HAP-1 (cell line): ENCODE results near the gene GTF2F1.
"Not testable (repeated sequence)": the region's sequence is repeated elsewhere in the genome, so short reads cannot be mapped to it uniquely, and the experiment has no call there.

Experiments
- DNase-seq, 2 experiments: peaks; one replicate each; pipeline ENCODE4 v3.0.0-alpha.2; 2016 to 2020; ENCODE audit warnings: low spot score in 2 of 2
- H3K27me3 ChIP-seq: fragments of 250-450 bp; sonication (Bioruptor Pico); 2 replicates; pipeline ENCODE4 v1.5.1; 2020; ENCODE audit warnings: low read depth, mild to moderate bottlenecking, moderate library complexity
- H3K36me3 ChIP-seq: fragments of 250-450 bp; sonication (Bioruptor Pico); replicated peaks from 2 replicates; pipeline ENCODE4 v1.5.1; 2020; ENCODE audit warnings: mild to moderate bottlenecking
- H3K4me1 ChIP-seq: fragments of 250-450 bp; sonication (Bioruptor Pico); 2 replicates; pipeline ENCODE4 v1.5.1; 2020; ENCODE audit warnings: mild to moderate bottlenecking
- H3K4me3 ChIP-seq: fragments of 250-450 bp; sonication (Bioruptor Pico); 2 replicates; pipeline ENCODE4 v1.5.1; 2020; ENCODE audit warnings: mild to moderate bottlenecking, moderate library complexity
- H3K9me3 ChIP-seq: fragments of 250-450 bp; sonication (Bioruptor Pico); 2 replicates; pipeline ENCODE4 v1.5.1; 2020; ENCODE audit warnings: mild to moderate bottlenecking, moderate library complexity
- in situ Hi-C: fragments of 300-500 bp; cut with MboI; formaldehyde crosslinking; loops from 3 replicates; pipeline ENCODE4 v1.14.3; 2020; ENCODE audit warnings: low sequenced_read_pairs, inconsistent platforms, mixed read lengths

Gene GTF2F1

GRCh38 chr19:6413291-6413690 is 20.3 kb upstream of the GTF2F1 start:
- Histone ChIP-seq H3K4me1 (no peaks in the 10 kb centered on the region), H3K27me3 (no peaks in the 10 kb centered on the region), H3K4me3 (no peak overlapping the region), H3K36me3 (peaks cover 41% of the 10 kb centered on the region), H3K9me3 (no peaks in the 10 kb centered on the region)
- DNase-seq: no peak
- in situ Hi-C loops: no loop called here

GRCh38 chr19:6412447-6413091 is 19.6 kb upstream of the GTF2F1 start:
- Histone ChIP-seq H3K4me3 (no peak overlapping the region), H3K4me1 (no peaks in the 10 kb centered on the region), H3K9me3 (no peaks in the 10 kb centered on the region), H3K27me3 (no peaks in the 10 kb centered on the region), H3K36me3 (peaks cover 34% of the 10 kb centered on the region)
- peak in 1 of 2 experiments; percentile 70 for DNase-seq
- in situ Hi-C loops: no loop called here

- peaks cover 29% of the 10 kb centered on the region for H3K36me3 ChIP-seq
- in situ Hi-C loops: no loop called here
- DNase-seq: no peak
- no peak overlapping the region for H3K4me3 ChIP-seq
- no peaks in the 10 kb centered on the region for H3K4me1 ChIP-seq
- H3K27me3 ChIP-seq: no peaks in the 10 kb centered on the region
- no peaks in the 10 kb centered on the region for H3K9me3 ChIP-seq
Observed at GRCh38 chr19:6412061-6412446, 19.1 kb upstream of the GTF2F1 start.

- Histone ChIP-seq H3K36me3 (peaks cover 4% of the 10 kb centered on the region), H3K27me3 (no peaks in the 10 kb centered on the region), H3K4me1 (no peaks in the 10 kb centered on the region), H3K9me3 (no peaks in the 10 kb centered on the region), H3K4me3 (no peak overlapping the region)
- no peak for DNase-seq
- in situ Hi-C loops: no loop called here
Observed at GRCh38 chr19:6409346-6409745, 16.4 kb upstream of the GTF2F1 start.

GRCh38 chr19:6406401-6406800 is 13.4 kb upstream of the GTF2F1 start:
- H3K4me3 ChIP-seq: no peak overlapping the region
- H3K27me3 ChIP-seq: no peaks in the 10 kb centered on the region
- no peaks in the 10 kb centered on the region for H3K9me3 ChIP-seq
- in situ Hi-C loops: no loop called here
- H3K36me3 ChIP-seq: no peaks in the 10 kb centered on the region
- DNase-seq: no peak
- no peaks in the 10 kb centered on the region for H3K4me1 ChIP-seq

- in situ Hi-C loops: no loop called here
- no peak overlapping the region for H3K4me3 ChIP-seq
- no peaks in the 10 kb centered on the region for H3K36me3 ChIP-seq
- DNase-seq: no peak
- no peaks in the 10 kb centered on the region for H3K9me3 ChIP-seq
- no peaks in the 10 kb centered on the region for H3K4me1 ChIP-seq
- H3K27me3 ChIP-seq: no peaks in the 10 kb centered on the region
Observed at GRCh38 chr19:6402837-6403608, 10.1 kb upstream of the GTF2F1 start.

- no peak for DNase-seq
- H3K9me3 ChIP-seq: no peaks in the 10 kb centered on the region
- H3K36me3 ChIP-seq: no peaks in the 10 kb centered on the region
- H3K27me3 ChIP-seq: no peaks in the 10 kb centered on the region
- H3K4me3 ChIP-seq: no peak overlapping the region
- no peaks in the 10 kb centered on the region for H3K4me1 ChIP-seq
- in situ Hi-C loops: no loop called here
Observed at GRCh38 chr19:6402058-6402457, 9.1 kb upstream of the GTF2F1 start.

- H3K27me3 ChIP-seq, DNase-seq, H3K4me1 ChIP-seq, H3K36me3 ChIP-seq, H3K4me3 ChIP-seq, in situ Hi-C loops, H3K9me3 ChIP-seq: not testable (repeated sequence)
Observed at GRCh38 chr19:6400062-6400944, 7.3 kb upstream of the GTF2F1 start.

- peaks cover 10% of the 10 kb centered on the region for H3K4me1 ChIP-seq
- no peaks in the 10 kb centered on the region for H3K9me3 ChIP-seq
- in situ Hi-C loops: no loop called here
- DNase-seq: no peak
- H3K4me3 ChIP-seq: no peak overlapping the region
- no peaks in the 10 kb centered on the region for H3K27me3 ChIP-seq
- H3K36me3 ChIP-seq: 0 out of 2 replicates have a peak, but pooled peaks cover 3% of the 10 kb centered on the region
Observed at GRCh38 chr19:6396305-6396704, 3.3 kb upstream of the GTF2F1 start.

- in situ Hi-C loops: no loop called here
- Histone ChIP-seq H3K27me3 (no peaks in the 10 kb centered on the region), H3K9me3 (no peaks in the 10 kb centered on the region), H3K36me3 (peaks cover 12% of the 10 kb centered on the region), H3K4me3 (no peak overlapping the region), H3K4me1 (peaks cover 10% of the 10 kb centered on the region)
- DNase-seq: no peak
Observed at GRCh38 chr19:6394831-6395230, 1.9 kb upstream of the GTF2F1 start.

GRCh38 chr19:6393983-6394412 is 1.0 kb upstream of the GTF2F1 start:
- no peaks in the 10 kb centered on the region for H3K9me3 ChIP-seq
- no peak for DNase-seq
- peaks cover 10% of the 10 kb centered on the region for H3K4me1 ChIP-seq
- H3K27me3 ChIP-seq: no peaks in the 10 kb centered on the region
- peaks cover 20% of the 10 kb centered on the region for H3K36me3 ChIP-seq
- in situ Hi-C loops: no loop called here
- peak overlapping the region; percentile 91 for H3K4me3 ChIP-seq

GRCh38 chr19:6392221-6393073 is 517 bp downstream of the GTF2F1 start:
- H3K4me3 ChIP-seq: peak overlapping the region; percentile 91
- H3K9me3 ChIP-seq: no peaks in the 10 kb centered on the region
- H3K36me3 ChIP-seq: peaks cover 36% of the 10 kb centered on the region
- in situ Hi-C loops: no loop called here
- DNase-seq: no peak
- H3K27me3 ChIP-seq: no peaks in the 10 kb centered on the region
- H3K4me1 ChIP-seq: peaks cover 10% of the 10 kb centered on the region

GRCh38 chr19:6387372-6387771 is 5.6 kb downstream of the GTF2F1 start:
- no peak overlapping the region for H3K4me3 ChIP-seq
- in situ Hi-C loops: no loop called here
- peaks cover 74% of the 10 kb centered on the region for H3K36me3 ChIP-seq
- H3K27me3 ChIP-seq: no peaks in the 10 kb centered on the region
- no peak for DNase-seq
- no peaks in the 10 kb centered on the region for H3K9me3 ChIP-seq
- H3K4me1 ChIP-seq: peaks cover 2% of the 10 kb centered on the region
